GM19328 (cell line): Measurements from ENCODE around the gene SH3BGRL.

Experiments used
- ATAC-seq: cut with Tn5 transposase; IDR thresholded peaks from one replicate; pipeline ENCODE4 v1.9.1; 2021; ENCODE audit warnings: mild to moderate bottlenecking, moderate library complexity; ENCODE audit not compliant: unreplicated experiment

Gene SH3BGRL

DNA sequence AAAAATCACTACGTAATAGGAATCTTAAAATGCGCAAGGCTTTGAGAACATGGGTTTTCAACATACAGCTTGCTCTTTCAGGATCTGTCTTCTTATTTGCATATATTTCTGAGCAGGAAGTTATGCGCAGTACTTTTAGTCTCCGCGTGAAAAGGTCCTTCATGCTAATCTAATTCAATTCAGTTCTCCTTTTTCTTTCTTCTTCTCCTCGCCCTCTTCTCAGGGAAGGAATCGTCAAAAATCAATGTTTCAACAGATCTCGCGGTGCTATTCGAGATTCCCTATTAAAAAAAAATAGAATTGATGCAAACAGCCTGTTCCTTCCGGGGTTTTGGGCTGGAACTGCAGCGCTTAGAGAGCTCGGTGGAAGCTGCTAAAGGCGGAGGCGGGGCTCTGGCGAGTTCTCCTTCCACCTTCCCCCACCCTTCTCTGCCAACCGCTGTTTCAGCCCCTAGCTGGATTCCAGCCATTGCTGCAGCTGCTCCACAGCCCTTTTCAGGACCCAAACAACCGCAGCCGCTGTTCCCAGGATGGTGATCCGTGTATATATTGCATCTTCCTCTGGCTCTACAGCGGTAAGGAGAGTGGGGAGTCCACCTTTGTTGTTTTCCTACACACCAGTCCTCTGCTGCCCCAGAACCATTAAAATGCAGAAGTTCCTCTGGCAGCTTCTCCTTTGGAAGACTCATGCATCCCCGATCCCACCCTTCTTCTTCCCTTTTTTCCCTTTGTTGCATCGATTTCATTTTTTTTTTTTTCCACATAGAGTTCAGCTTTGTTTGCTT is at the start of gene SH3BGRL, which contains the start of gene HMGN5:
Gene SH3BGRL, plus strand, starts transcription at position 432 of the 785 bp plus-strand sequence. Its CDS starts 99 bp downstream, at position 531.
Gene HMGN5, minus strand, starts transcription at position 243 of the 785 bp plus-strand sequence. CDS start 80,364 bp downstream, outside the sequence.
- ATAC-seq, result peak; percentile 87

DNA sequence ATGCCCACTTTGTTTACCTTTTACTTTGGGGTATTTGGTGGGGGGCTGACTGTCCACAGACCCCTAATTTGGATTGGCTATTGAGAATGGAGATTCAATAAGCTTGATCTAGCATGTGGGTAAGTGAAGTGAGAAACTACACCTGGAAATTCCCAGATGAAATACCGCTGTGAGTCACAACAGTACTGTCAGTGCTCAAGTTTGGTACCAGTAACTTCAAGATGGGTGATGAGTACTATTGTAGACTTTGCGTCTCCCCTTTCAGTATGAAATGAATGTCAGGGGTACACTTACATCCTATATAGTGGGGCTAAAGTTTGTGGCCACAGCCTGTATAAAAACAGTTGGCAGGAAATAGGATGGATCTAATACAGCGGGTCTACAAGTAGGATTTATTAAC is 33.5 kb upstream of the SH3BGRL start:
- no peak for ATAC-seq

DNA sequence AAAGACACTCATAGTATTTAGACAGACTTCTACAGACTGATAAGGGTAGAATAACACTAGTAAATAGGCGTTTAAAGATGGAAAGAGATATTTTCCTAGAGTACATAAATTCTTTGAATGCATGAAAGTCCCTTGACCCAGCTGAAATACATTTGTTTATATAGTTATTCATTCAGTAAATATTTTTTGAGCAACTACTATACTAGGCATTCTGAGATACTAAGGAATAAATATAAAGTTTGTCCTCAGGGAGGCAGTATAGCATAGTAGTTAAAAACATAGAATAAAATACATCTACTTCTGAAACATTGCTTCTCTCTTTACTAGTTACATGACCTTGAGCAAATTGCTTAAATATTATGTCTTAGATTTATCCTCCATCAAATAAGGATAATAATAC is 27.6 kb upstream of the SH3BGRL start:
- no peak for ATAC-seq

DNA sequence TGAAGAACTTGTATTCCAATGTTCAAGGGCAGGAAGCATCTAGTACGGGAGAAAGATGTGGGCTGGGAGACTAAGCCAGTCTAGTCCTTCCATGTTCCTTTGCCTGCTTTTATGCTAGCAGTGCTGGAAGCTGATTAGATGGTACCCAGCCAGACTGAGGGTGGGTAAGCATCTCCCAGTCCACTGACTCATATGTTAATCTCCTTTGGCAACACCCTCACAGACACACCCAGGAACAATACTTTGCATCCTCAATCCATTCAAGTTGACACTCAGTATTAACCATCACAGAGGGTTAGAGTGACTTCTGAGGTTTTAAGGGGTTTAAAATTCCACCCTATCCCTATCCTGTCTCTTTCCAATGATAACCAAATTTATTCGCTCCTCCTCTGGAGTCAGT is 6.6 kb upstream of the SH3BGRL start:
- no peak for ATAC-seq

DNA sequence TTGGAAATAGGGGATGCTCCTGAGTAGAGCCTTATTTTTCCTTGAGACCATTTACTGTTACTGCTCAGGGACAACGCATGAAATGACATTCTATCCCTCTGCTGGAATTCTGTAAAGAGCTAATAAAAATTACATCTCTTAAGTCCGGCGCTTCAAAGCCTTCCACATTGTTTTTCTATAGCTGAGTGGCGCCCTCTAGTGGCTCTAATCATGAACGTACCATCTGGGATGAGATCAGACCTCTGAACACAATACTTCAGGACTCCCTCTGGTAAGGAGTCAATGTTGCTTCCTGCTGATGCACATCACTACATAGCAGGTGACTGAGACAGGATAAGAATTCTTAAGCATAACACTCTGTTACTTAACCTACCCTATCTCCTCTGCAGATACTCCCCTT is 6.2 kb upstream of the SH3BGRL start:
- ATAC-seq, result peak; percentile 92

DNA sequence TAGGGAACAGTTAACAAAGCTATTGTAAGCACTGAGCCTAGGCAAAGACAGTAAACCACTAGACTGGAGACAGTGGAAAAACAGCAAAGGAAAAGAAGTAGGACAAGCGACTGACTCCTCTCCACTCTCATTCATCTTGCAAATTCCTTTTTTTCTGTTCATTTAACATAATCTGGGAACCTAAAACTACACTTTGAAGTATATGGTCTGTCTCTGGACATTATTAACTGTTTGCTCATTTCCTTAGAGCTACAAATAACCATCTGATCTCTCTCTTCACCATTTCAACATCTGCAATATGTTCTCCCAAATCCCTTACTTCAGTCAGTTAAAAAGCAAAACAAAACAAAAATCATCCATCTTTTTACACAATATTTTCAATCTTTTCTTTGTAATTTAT is 831 bp upstream of the SH3BGRL start:
- no peak for ATAC-seq

DNA sequence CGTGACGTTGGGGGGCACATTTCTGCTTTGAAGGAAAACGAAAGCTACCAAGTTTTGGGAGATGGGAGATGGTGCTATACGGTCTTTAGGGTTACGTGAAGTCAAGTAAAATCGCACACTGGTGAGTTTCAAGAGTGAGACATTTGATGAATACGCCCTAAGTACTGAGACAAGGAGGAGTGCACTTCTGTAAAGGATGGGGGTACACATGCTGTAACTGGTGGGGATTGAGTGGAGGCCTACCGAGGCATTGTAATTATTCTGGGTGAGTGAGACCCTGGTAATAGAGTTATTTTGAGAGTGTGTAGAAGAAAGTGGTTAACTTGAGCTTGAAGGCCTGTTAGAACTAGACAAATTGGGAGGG is 536 bp downstream of the SH3BGRL start:
- no peak for ATAC-seq

DNA sequence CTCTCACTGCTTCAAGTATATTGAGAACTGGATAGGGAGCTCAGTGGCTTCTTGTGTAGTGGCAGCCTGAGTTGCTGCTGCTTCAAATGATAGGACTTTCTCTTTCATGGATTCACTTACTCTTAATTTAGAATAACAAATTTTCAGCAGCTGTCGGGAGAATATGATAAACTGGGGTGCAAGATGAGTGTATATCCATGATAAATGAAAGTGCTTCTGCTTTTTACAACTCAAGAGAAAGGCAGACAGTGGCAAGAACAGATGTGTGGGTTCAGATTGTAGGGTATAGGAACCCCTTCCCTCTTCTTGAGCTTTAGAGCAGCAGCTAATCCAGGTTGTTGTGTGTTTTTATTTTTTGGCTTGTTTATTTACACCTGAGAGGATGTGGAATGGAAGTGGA is 1.0 kb downstream of the SH3BGRL start:
- ATAC-seq, result no peak

DNA sequence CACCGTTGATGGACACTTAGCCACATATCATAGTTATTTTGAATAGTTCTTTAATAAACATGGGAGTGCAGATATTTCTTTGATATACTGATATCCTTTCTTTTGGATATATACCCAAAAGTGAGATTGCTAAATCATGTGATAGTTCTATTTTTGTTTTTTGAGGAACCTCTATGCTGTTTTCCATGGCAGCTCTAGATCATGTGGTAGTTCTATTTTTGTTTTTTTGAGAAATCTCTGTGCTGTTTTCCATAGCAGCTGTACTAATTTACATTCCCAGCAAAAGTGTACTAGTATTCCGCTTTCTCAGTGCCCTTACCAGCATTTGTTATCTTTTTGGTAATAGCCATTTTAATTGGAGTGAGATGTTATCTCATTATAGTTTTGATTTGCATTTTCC is 3.6 kb downstream of the SH3BGRL start:
- no peak for ATAC-seq

DNA sequence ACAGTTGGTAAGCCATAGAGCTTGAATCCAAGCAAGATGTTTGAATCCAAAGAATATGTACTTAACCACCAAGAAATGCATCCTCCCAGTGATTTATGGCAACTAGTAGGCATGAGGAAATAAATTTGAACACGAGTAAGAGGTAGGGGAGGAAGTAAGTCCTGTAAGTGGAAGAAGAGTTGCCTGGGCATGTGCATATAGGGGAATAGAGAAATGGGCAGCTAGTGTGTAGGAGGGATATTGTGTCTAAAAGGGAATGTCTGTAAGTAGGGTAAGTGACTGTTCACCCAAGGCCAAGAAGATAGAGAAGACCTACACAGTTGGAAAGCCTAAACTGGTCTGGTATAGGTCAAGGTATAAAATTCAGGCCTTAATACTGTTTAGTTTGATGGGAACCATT is 4.6 kb downstream of the SH3BGRL start:
- no peak for ATAC-seq

DNA sequence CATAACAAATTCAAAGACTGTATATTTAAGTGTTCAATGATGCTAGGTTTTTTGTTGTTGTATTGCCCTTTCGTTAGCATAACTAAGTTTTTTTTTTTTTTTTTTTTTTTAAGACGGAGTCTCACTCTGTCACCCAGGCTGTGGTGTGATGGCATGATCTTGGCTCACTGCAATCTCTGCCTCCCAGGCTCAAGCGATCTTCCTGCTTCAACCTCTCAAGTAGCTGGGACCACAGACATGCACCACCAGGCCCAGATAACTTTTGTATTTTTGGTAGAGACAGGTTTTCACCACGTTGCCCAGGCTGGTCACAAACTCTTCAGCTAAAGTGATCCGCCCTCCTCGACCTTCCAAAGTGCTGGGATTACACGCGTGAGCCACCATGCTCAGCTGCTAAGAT is 7.0 kb downstream of the SH3BGRL start:
- no peak for ATAC-seq

DNA sequence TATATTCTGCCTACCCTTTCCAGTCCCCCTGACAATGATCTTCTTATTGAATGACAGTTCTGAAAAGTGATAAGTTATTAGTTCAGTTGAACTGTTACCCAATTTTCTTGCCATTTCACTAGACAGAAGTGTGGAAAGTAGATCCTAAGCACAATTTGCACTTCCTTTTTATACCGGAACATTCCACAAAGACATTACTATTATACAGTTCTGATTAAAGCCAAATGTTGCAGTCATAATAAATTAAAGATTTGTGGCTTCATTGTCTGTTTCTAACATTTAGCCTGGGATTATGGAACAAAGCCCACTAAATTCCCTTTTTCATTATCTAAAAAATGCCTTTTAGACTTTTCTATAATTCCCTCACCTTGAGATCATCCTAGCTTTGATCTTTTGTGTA is 13.8 kb downstream of the SH3BGRL start:
- ATAC-seq, result no peak

DNA sequence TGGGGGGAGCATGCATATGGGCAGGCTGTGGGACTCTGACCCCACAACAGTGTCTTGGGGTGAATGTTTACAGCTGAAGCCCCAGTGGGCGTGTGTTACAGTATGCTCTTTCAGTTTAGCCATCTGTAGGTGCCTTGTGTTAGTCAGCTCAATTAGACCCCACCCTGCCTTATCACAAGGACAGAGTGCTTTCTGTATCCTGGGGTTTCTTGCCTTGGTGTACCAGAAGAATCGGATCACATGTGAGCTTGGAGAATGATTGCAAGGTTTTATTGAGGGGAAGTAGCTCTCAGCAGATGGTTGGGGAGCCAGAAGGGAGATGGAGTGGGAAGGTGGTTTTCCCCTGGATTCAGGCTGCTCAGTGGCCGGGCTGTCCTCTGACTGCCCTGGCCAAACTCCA is 27.3 kb downstream of the SH3BGRL start:
- no peak for ATAC-seq

DNA sequence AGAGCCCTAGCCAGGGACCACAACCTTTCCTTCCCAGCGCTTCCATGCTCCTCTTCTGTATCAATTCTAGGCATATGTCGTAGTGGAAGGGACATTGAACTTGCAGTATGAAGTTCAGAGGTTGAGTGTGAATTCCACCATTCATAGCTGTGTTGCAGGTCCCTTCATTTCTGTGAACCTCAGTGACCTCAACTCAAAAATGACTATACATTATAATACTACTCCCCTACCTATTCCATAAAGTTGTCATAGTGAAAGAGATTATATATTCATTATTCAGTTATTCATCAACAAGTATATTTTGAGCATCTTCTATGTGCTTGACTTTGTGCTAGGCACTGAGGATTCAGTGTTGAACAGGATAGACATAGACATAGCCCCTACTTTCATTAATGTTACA is 28.0 kb downstream of the SH3BGRL start:
- ATAC-seq, result no peak

DNA sequence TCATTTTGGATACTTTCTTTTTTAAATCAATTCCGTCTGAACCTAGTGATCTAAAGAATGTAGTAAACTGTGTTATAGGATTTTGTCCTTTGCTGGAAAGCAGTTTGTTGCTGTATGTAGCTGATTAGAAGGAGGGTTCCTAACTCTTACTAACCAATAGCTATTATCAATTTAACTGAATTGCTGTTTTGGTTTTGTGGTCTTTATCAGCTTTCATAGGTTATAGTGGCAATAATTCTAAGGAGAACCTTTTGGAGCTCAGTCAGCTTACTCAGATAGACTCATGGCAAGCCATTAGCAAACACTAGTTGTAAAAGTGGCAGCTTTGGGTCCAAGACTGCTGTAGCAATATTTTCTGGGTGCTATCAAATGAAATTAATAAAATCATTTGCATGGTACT is 29.6 kb downstream of the SH3BGRL start:
- ATAC-seq, result no peak

DNA sequence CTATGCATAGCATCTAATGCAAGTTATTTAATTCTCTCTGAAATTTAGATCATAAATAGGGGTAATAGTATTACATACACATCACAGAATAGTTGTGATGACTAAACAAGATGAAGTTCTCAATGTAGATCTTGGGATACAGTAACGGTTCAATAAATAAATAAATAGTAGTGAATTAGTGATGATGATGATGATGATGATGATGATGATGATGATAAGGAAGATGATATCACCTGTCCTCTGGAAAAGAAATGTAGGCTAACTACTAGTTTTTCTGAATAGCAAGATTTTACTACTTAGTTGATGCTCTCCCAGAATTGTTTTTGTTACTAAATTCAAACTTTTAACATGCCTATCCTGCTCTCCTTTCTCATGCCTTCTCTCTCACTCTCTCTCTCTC is 30.3 kb downstream of the SH3BGRL start:
- no peak for ATAC-seq

DNA sequence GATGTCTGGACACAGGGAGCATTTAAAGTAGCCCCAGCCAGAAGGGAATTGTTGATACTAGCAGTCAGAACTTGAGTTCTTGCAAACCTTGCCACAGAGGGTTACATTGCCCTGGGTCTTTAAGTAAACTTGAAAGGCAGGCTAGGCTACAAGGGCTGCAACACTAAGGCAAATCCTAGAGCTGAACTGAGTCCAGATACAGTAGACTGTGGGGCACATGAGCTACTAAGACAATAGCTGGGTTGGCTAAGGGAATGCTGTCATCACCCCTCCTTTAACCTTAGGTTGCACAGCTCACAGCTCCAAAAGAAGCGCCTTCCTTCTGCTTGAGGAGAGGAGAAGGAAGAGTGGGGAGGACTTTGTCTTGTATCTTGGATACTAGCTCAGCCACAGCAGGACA is 35.6 kb downstream of the SH3BGRL start:
- ATAC-seq, result no peak

DNA sequence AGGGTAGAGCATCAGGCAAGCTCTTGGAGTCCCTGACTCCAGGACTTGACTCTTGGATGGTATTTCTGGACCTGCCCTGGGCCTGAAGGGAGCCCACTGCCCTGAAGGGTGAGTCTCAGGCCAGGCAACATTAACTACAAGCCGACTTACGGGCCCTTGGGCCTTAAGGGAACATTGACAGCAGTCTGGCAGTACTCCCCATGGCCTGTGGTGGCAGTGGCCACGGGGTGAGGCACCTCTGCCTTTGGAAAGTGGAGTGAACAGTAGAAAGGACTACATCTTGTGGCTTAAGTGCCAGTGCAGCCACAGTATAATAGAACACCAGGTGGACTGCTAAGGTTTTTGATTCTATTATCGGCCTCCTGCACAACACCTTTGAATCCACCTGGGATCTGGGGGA is 36.3 kb downstream of the SH3BGRL start:
- no peak for ATAC-seq

DNA sequence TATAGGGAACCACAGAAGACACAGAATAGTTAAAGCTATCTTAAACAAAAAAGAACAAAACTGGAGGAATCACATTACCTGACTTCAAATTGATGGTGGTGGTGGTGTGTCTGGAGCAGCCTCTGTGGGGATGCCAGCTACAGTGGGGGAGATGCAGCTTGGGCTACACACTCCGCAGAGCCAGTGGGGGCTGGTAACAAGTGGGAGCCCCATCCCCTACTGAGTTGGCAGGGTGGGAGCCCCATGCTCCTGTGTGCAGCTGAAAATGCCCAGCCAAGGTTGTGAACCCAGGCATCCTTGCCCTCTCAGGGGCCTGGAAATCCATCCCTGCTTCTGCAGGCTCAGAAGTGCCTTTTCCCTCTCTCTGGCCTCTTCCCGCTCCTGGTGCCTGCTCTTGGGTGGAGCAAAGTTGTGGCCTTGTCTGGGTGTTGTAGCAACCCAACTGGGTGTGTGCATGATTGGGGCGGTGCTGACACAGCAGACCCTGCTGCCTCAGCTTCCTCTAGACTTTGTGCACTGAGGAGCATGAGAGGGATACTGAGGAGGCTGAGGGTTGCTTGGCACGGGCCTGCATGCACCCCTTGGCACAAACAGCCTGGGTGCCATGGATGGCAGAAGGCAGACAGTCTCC is 38.9 kb downstream of the SH3BGRL start:
- no peak for ATAC-seq

DNA sequence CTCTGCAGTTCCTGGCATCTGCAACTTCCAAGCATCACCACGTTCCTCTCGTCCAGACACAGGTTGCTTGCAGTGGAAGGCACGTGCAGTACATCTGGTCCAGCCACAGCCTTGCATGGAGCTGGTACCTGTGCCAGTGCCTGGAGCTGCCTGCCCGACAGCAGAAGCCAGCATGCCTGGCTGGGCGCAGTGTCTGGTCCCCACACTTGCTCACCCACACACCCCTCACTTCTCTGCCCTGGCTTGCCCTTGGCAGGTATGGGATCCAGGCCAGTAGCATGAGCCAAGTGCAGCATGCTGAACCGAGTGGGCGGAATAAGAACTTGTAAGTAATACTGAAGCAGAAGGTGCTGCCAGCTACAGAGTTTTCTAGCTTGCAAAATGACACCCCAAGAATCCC is 39.9 kb downstream of the SH3BGRL start:
- no peak for ATAC-seq

DNA sequence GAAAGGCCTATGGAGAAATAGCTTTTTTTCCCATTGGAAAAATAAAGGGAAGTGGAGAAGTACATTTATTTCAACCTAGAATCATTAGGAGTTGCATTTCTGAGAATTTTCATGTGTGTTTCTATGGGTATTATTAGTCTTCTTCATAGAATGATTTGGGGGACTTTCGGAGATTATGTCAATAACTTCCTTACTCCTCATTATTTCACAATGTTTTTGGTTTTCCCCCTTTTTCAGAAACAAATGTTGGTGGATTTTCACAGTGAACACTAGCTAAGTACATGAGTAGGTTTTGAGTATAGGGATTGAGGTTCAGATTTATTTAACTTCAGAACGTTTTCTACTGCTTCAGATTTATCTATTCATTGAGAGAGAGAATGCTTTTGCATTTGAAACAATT is 54.0 kb downstream of the SH3BGRL start:
- no peak for ATAC-seq

DNA sequence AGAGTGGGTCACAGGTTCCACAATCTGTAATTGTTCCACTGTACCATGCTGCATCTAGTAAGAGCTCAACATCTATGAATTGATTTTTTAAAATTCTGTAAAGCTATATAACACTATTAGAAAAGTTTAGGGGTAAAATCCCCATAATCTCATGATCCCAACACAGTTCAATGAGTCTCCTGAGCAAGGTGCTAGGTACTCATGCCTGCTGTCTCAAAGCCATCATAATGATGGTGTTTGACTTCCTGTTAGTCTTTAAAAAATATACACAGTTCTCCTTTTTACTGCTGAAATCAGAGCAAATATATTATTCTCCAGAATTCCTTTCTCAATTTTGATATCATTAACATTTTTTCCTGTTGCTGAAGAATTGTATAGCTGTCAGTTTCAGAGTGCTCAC is 55.9 kb downstream of the SH3BGRL start:
- no peak for ATAC-seq
